ENCODE data around the gene CLIP1.
"Not testable (repeated sequence)": the region's sequence is repeated elsewhere in the genome, so short reads cannot be mapped to it uniquely, and the experiment has no call there.

Gene CLIP1

GRCh38 chr12:122367632-122368031, 54.8 kb downstream of the CLIP1 start:
- intact Hi-C loops (cut with DNase I); DNase-seq: not testable (repeated sequence)

DNA sequence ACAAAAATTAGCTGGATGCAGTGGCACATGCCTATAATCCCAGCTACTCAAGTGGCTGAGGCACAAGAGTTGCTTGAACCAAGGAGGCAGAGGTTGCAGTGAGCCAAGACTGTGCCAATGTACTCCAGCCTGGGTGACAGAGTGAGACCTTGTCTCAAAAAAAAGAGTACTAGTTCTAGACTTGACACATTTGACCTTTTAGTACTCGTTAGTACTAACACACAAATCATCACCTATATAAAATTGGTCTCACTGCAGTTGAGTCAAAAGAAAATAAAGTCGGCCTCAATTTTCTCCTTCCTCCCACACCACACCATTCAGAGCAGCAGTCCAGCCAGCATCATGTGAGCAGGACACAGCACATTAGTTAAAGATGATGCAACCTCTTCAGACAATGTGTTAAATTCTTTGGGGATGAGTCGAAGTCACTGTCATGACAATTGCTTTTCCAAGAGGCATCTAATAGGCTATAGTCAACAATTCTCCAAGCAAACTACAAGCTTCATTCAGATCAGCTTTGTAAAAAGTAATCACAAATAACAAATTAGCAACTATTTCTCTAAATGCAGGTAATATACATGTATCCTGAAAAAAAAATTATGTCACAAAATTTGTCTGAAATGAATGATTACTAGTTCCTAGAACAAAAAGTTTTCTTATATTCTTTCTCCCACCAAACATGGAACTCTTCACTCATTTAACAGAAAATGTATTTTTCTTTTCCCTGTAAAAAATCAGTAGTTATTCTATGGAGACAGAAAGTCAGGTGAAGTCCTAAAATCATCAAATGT, 55.6 kb downstream of the CLIP1 start:
- intact Hi-C loops (cut with DNase I) = no loop called here
- peak in 3 of 42 donors; percentile 12 to 39 (median 37) for DNase-seq

GRCh38 chr12:122365226-122365625, 57.2 kb downstream of the CLIP1 start:
- DNase-seq; intact Hi-C loops (cut with DNase I): not testable (repeated sequence)

DNA sequence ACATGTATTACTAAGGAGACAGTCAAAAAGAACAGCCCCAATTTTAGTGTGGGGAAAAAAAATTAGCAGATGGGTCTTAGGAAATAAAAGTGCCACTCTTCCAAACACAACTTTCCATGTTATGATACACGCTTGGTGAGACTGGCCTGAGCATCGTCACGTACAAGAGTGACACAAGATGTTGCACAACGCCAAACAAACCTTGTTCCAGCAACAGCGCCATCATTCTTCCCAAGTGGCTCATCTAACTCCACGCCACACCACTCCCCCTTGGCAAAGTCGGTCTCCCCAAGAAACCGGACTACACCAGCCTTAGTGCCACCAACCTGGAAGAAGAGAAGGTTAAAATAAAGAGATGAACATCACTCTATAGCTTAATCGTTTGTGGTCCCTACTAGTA, 58.7 kb downstream of the CLIP1 start:
- intact Hi-C loops (cut with DNase I) = no loop called here
- peak in 1 of 42 donors; percentile 30 for DNase-seq

GRCh38 chr12:122362755-122363154, 59.7 kb downstream of the CLIP1 start:
- intact Hi-C loops (cut with DNase I) = no loop called here
- DNase-seq = no peak

DNA sequence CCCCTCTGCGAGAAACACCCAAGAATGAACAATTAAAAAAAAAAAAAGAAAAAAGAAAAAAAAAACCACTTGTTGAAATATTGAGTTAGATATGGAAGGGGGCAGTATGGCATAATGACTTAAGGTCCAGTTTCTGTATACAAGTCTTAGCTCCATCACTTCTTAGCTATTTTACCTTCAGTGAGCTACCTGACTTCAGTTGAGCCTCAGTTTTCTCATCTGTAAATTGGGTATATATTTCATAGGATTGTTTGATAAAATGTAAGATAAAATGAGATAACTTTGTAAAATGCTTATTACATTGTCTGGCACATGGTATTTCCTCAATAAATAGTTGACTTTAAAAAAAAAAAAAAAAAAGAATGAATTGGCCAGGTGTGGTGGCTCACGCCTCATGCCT, 64.1 kb downstream of the CLIP1 start:
- DNase-seq; intact Hi-C loops (cut with DNase I): not testable (repeated sequence)

- intact Hi-C loops (cut with DNase I); DNase-seq: not testable (repeated sequence)
Measured at GRCh38 chr12:122357536-122357935, 64.9 kb downstream of the CLIP1 start.

GRCh38 chr12:122356991-122357390, 65.5 kb downstream of the CLIP1 start:
- intact Hi-C loops (cut with DNase I); DNase-seq: not testable (repeated sequence)

DNA sequence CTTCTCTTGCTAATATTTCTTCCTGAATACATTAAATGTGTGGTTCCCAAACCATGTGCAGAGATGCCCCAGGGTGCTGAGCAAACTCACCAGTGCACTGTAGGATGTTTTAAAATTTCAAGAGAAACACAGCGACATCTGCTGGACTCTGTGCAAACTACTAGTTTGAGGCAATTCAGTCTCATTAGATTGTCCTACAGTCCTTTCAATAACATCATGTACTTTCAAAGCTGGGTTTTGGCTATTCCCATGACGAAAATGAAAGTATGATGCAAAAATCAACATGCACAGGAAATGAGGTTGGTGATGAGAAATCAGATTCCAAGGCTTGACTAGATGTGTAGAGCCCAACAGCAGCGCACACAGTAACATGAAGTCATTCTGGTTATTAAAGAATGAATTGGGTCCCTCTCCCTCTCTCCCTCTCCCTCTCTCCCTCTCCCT, 66.3 kb downstream of the CLIP1 start:
- intact Hi-C loops (cut with DNase I) = no loop called here
- peak in 35 of 42 donors; percentile 8 to 85 (median 54) for DNase-seq

DNA sequence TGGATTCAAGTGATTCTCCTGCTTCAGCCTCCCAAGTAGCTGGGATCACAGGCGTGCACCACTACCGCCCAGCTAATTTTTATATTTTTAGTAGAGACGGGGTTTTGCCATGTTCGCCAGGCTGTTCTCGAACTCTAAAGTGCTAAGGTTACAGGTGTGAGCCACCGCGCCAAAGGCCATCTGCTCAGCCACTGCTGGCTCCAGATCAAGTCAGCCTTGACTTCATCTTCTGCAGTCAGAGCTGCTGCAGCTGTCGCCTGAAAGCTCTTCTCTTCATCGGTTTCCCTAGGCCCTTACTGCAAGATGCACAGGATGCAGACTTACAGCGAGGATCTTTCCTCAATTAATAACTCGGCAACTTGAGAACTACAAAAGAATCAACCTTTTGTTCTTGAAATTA, 66.8 kb downstream of the CLIP1 start:
- intact Hi-C loops (cut with DNase I) = no loop called here
- peak in 1 of 42 donors; percentile 32 for DNase-seq

DNA sequence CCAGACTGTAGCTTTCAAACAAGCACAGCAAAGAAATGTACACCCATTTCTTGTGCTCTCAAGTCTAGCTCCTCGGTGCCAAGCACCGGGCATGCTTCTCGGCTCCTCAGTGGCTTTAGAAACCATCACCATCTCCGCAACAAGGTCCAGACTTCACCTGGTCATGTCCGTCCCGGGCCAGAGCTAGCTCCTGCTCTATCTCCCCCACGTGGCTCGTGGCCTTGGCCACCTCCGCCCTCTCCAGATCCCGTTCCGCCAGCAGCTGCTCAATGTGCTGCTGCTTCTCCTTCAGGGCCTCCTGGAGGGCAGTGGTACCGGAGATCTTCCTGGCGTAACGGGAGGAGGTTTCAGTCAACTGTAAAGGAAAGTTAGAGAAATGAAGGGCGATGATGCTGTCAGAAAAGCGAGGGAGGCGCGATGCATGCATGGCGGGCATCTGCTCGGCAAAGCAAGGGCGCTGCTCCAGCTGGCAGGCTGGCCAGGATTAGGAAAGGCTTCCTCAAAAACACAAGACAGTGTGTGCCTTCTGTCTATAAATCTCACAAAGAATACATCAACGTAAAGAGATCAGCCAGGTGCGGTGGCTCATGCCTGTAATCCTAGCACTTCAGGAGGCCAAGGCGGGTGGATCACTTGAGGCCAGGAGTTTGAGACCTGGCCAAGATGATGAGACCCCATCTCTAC, 67.4 kb downstream of the CLIP1 start:
- peak in 1 of 42 donors; percentile 32 for DNase-seq

DNA sequence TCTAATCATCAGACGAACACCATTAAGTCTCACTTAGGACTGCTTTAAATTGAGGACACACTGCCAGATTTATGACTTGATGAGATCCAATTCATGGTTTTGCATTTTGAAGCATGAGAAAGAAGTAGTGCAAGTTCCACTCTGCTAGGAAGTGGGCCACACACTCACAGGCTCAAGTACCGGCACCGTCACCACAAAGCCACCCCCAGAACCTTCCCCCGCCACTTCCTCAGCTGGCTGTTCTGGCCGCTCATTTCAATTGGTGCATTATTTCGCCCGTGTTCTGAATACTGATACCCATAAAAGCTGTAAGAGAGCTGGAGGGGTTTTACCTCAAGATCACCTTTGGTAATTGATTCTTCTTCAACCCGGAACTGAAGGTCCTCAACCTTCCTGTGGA, 70.1 kb downstream of the CLIP1 start:
- intact Hi-C loops (cut with DNase I) = no loop called here

More for the DNA sequence above, 67.4 kb downstream of the CLIP1 start:
- intact Hi-C loops (cut with DNase I) = no loop called here

GRCh38 chr12:122350141-122350848, 72.2 kb downstream of the CLIP1 start:
- intact Hi-C loops (cut with DNase I) = no loop called here
- DNase-seq = peak in 26 of 42 donors; percentile 9 to 68 (median 28)

More for the DNA sequence above, 70.1 kb downstream of the CLIP1 start:
- no peak for DNase-seq

GRCh38 chr12:122349078-122349477, 73.4 kb downstream of the CLIP1 start:
- intact Hi-C loops (cut with DNase I) = no loop called here
- no peak for DNase-seq

- no peak for DNase-seq
- intact Hi-C loops (cut with DNase I) = no loop called here
Measured at GRCh38 chr12:122348505-122348904, 74.0 kb downstream of the CLIP1 start.

DNA sequence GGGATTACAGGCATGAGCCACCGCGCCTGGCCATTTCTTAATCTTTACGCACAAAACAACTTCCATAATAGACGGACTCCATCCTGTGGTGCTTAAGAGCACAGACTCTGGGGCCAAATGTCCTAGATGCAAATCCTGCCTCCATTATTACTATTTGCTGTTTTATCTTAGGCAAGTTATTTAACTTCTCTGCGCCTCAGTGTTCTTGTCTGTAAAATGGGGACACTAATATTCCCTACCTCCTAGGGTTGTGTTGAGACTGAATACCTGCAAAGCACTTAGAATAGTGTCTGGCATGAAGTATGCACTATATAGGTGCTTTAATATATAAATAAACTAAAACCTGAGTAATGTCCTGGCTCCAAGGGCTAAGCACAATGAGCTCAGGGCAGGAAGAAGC, 76.4 kb downstream of the CLIP1 start:
- DNase-seq = no peak
- intact Hi-C loops (cut with DNase I) = no loop called here

- no peak for DNase-seq
- intact Hi-C loops (cut with DNase I) = no loop called here
Measured at GRCh38 chr12:122345042-122345441, 77.4 kb downstream of the CLIP1 start.

DNA sequence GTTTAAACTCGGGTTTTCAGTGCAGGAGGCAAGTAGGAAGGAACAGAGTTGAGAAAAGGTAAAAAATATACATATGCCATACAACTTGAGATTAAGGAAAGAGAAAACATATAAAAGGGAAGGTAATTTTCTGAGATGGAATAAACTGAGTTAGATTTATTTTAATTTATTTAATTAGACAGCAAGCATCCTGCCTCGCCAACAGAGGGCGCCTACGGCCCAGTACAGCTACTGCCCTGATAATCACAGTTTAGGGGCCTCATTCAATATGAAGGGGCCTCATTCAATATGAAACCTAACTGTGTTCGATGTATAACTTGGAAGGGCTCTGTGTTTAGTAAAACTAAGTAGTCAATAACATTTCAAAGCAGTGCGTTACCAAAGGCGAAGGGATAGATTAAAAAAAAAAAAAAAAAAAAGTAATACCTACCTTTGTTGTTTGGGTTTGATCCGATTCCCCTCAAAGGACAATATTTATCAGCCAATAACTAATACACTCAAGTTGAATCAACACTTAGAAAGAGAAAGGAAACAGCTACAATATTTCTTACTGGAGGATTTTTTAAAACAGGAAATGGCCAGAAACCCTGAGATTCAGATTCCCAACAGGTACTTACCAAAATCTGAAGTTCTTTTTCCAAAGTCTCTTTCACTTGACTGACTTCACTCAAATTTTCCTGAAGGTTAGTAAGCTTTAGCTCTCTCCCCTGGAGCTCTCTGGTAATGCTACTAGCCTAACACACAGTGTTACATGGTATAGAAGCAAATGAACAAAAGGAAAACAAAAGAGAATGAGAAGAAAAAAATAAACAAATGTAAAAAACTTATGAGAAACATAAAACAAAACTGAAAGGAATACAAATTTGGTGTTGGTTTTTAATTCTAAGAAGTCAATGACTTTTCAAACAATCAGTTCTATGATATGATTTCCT, 86.2 kb downstream of the CLIP1 start:
- DNase-seq = peak in 2 of 42 donors; percentile 10 to 16

More for the DNA sequence above, 86.2 kb downstream of the CLIP1 start:
- intact Hi-C loops (cut with DNase I) = no loop called here

Data from head of caudate nucleus (tissue), 42 donors.